Activated CD8-positive, alpha-beta memory T cell treated with anti-CD3 and anti-CD28 coated beads for 48 hours (primary cell): Measurements from ENCODE around the gene AFTPH.

Source experiments
- DNase-seq, 3 experiments: peaks; one replicate each; pipeline ENCODE4 v3.0.0-alpha.2; 2020; ENCODE audit warnings: low read depth in 2 of 3, low spot score in 2 of 3

Gene AFTPH

DNA sequence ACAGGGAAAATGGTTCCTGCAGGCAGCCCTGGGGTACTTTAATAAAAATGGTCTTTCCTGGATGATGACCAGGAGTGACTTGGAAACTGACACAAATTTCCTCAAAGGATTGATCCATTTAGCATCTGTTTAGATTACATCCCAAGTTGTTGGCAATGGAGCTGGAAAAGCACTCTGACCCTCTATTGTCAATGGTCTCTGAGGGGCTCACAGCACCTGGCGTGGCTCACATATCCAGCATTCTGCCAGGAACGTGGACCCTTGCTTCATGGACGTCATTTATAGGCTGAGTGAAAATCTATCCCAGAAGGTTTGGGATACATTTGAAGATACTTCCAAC, 85.8 kb downstream of the AFTPH start:
- no peak for DNase-seq

DNA sequence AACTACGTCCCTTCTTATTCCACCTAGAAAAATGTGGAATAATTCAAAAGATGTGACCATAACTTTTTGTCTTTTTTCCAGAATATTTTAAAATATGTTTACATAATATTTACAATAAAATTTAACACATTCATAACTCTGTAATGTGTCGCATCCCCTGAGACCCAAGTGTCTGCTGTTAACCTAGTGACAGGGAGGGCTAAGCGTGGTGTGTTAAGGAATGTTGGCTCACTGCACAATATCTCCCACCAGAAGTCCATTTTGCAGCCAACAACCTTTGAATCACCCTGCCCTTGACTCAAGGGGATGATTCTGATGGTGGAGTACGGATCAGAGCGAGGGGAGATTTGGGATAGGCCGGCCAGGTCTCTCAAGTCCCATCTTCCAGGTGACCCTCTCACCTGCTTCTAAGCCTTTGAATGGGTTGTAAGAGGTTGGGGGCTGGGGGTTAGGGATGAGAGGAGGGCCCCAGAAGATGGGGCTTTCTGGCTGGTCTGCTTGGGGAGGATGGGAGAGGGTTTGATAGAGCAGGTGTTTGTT, 86.3 kb downstream of the AFTPH start:
- no peak for DNase-seq

DNA sequence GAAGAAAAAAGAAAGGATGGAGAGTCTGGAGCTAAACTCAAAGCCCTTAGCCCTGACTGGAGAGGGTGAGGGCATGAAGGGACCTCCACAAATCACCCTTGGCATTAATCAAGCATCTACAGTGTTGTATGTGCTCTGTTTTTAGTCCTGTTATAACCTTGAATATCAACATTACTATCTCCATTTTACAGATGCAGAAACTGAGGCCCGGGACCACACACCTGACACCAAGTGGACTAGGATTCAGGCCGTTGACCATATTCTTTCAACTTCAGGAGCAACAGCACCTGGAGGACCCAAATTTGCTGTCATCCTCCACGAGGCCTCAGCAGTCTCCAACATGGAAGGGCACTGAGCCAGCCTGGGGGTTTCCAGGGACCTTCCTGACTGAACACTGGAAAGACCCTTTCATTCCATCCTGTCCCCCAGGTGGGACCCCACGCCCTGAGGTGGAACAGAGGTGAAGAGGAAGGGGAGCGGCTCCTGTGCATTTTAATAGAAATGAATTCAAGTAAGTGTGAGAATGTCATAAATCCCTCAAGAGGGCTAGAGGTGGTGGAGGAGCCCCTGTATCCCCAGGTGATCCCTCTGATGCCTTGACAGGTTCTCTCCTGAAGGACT, 88.6 kb downstream of the AFTPH start:
- no peak for DNase-seq

DNA sequence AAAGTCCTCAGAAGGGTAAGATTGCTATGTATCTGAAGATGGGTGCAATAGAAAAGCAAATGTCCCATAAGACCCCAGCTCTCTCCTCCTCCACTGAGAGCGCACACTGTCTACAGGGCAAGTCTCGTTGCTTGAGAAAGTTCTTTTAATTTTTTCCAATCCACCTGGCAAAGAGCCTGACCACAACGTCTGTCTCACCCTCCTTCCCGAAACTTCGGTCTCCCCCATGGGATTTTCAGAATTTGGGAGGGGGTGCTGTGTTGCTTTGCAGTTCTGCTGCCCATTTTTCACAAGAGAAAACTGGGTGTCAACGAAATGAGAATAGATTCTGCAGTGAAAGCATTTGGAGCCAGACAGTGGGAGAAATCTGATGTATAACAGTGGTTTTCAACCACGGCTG, 89.1 kb downstream of the AFTPH start:
- DNase-seq: no peak

DNA sequence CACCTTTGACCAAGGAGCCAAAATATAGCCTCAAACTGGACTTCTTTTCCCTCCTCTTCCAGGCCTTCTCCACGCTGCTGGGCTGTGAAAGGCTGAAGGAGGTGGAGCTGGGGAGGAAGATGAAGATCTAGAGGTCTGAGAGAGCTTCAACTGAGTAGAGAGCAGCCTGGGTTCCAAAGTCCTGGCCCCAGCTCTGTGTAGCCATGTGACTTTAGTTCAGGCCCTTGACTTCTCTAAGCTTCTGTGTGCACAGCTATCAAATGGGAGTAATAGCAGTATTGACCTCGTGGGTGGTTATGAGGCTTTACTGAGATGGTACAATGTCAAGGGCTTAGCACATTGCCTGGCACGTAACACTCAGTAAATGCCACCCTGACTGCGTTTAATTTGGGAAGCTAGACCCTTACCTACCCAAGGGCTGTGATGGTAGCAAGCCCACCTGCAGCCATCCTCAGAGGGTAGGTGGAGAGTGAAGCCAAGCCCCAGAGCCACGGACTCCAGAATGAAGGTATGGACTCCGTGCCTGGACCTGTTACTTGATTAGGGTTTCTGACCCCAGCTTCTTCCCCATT, 91.2 kb downstream of the AFTPH start:
- no peak for DNase-seq

DNA sequence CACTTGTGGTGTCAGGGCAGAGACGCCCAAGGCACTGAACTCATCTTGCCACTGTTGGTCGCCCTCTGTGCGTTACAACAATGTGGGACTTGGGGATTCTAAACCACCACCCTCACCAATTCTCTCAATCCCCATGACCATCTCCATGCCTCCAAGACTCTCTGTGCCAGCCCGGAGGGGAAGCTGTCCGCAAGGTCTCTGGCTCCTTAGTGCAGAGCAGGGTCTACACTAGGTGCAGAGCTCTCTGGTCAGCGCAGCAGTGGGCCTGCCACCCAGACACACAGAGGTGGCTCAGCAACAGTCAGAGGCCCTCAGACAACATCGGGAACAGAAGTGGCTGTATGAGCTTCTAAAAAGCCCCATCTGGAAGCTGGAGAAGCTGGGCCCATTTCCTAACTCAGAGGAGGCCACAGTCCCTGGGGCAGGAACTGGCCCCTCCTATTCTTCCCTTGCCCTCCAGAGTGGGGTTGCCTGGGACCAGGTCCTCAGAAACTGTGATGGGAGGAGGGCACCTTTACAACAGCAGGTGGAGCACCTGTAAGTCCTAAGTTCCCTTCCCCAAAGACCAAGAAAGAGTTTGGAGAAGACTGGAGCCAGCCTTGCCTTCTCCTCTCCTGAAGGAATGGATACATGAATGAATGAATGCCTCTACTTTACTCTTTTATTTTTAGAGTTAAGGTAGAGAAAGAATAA, 91.9 kb downstream of the AFTPH start:
- DNase-seq: no peak

DNA sequence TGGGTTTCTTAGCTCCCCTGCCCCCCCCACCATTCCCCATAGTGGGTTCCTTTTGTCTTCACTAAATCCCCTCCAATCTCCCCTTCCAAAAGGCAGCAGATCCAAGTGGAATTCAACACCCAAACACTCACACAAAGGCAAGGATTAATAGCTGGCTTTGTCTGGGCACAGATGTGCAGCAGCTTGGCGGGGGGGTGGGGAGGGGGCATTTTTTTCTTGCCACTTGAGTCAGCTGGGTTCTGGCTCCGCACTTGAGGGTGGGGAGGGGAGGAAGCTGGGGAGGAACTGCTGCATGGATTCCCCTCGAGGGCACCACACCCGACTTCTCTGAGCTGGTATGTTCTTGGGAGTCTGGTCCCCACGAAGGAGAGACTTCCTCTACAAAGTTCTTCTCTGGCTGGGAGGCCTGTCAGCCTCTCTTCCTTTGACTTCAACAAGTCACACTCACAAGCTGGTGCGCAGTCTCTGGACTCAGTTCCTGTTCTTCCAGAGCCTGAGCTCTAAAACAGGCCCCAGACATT, 93.6 kb downstream of the AFTPH start:
- no peak for DNase-seq

DNA sequence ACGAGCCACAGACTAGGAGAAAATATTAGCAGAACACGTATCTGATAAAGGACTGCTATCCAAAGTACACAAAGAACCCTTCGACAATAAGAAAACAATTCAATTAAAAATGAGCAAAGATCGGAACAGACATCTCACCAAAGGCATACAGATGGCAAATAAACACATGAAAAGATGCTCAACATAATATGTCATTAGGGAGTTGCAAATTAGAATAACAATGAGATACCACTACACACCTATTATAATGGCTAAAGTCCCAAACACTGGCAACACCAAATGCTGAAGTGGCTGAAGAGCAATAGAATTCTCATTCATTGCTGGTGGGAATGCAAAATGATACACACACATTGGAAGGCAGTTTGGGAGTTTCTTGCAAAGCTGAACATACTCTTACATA, 96.5 kb downstream of the AFTPH start:
- no peak for DNase-seq

DNA sequence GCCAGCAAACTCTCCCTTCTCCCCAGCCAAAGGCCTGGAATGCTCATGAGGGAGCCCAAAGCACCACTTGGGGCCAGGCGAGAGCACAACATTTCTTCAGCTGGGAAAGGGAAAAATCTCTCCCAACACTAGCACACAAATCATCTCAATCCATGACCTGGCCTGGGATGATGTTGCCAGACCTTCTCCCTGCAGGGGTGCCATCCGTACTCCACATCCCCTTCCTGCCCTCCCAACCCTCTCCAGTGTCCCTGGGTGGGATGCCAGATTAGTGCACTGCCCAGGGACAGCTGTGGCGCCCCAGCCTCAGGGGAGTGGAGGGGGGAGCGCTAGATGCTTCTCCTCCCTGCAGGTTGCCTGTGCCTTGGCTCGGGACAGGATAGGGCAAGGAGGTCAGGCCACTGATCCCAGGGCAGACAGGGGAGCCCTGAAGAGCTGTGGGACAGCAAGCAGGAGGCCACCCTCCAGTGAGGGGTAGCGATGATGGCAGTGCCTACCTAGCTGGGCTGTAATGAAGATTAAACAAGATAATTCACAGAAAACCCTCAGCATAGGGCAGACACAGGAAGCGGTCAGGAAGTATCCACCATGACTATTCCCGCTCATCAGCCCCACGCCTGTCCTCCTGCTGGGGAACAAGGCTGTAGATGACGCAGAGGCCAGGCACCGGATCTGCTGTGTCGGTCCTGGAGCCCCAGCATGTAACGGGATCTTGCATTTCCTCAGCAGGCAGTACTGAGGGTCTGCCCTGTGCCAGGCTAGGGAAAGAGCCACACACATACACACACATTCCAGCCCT, 98.5 kb downstream of the AFTPH start:
- DNase-seq: no peak

DNA sequence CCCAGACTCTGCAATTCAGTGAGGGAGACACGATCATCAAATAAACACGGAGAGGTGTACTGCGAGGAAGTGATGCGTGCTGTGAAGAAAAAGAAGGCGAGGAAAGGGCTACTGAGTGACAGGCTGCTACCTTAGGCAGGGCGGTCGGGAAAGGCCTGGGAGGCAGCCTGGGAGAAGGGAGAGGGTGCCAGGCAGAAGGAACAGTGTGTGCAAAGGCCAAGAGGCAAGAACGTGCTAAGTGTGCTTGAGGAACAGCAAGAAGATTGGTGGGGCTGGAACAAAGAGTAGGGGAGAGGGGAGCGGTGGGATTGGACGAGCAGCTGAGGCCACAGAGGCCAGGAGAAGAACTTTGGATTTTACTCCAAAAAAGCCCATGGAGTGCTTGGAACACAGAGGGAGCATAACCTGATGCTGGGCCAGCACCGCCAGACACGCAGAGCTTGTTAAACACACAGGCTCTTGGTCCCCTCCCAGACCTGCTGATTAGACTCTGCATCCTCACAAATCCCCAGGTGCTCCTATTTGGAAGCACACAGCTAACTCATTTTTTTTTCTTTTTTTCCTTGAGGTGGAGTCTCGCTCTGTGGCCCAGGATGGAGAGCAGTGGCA, 99.2 kb downstream of the AFTPH start:
- no peak for DNase-seq

DNA sequence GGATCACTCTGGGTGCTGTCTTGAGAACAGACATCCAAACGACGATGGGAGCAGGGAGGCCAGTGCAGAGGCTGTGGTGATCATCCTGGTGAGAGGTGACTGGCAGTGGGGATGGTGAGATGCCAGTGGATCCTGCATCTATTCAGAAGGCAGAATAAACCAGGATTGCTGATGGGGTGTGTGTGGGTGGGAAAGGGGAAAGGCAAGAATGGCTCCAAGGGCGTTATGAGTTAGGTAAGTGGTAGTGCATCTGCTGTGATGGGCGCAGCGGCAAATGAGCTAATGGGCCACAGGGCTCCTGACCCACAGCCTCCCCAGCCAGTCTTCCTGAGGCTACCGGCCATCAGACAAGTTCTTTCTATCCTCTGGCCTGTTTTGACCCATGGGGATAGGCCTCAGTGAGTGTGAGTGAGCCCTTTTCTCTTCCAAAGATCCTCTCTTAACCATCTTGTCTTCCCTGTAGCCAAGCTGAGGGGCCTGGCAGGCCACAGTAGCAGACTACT, 100.0 kb downstream of the AFTPH start:
- no peak for DNase-seq

DNA sequence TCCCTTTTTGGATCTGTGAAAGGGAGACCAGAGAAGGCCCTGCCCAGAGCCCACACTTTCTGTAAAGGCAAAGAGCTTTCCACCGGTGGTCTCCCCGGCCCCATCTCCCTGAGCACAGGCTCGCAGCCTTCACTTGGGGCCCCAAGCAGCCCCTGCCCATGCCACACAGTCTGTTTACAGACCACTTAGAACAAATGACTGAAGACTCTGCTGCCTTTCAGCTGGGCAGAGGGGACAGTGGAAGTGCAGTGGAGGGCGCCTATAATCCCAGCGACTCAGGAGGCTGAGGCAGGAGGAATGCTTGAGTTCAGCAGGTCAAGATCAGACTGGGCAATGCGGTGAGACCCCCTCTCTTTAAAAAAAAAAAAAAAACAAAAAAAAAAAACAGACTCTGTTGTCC, 100.7 kb downstream of the AFTPH start:
- no peak for DNase-seq

DNA sequence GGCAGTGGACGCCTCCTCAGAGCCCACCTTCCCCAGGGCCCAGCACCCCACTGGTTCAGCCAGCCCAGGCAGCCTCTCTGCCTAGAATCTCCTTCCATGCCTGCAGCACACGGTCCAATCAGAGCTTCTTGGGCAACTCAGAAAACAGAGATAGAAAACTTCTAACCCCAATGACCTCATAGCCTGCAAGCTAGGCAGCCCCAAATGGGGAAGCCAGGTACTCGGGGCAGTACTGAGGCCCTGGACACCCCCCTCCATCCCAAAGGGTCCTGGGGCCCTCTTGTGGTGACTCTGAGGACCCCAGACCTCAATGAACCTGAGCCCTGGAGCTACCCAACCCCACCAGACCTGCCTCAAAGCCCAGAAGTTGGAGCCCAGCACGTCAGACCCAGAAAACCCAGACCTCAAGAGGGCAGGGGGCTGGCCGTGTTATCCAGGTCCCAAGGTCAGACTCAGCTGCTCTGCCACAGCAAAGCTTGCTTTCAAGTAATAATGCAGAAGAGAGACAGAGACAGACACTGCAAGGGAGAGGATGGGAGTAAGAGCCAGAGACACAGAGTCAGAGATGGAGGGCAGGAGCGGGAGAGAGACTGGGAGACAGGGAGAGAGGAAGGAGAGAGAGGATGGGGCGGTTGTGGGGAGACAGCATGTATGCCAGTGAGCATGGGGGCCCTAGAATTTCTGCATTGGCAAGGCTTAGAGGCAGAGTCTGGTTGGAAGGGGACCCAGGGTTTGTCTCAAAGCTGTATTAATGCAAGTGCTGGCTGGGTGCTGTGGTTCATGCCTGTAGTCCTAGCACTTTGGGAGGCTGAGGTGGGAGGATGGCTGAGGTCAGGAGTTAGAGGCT, 101.4 kb downstream of the AFTPH start:
- DNase-seq: no peak

DNA sequence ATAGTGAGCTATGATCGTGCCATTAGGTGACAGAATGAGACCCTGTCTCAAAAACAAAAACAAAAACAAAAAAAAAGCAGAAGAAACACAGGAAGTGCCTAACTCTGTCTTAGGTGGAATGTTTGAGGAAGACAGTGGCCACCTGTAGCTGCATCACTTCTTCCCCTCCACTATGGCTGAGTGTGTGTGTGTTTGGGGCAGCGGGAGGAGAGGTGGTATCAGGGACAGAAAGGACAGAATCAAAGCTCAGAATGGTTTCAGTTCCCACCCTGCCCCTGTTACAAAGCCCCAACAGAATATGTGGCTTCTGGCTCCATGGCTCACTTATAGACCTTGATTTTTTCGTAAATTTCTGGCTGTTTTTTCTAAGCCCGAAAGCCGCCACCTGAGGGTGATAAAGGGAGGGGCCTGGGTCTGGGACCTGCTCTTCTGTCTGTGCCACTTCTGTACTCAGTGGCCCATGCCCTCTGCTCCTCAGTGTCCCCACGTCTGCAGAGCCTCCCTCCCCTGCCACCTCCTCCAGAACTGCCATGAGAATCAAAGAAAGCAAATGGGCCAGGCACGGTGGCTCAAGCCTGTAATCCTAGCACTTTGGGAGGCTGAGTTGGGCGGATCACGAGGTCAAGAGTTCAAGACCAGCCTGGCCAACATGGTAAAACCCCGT, 102.2 kb downstream of the AFTPH start:
- no peak for DNase-seq

DNA sequence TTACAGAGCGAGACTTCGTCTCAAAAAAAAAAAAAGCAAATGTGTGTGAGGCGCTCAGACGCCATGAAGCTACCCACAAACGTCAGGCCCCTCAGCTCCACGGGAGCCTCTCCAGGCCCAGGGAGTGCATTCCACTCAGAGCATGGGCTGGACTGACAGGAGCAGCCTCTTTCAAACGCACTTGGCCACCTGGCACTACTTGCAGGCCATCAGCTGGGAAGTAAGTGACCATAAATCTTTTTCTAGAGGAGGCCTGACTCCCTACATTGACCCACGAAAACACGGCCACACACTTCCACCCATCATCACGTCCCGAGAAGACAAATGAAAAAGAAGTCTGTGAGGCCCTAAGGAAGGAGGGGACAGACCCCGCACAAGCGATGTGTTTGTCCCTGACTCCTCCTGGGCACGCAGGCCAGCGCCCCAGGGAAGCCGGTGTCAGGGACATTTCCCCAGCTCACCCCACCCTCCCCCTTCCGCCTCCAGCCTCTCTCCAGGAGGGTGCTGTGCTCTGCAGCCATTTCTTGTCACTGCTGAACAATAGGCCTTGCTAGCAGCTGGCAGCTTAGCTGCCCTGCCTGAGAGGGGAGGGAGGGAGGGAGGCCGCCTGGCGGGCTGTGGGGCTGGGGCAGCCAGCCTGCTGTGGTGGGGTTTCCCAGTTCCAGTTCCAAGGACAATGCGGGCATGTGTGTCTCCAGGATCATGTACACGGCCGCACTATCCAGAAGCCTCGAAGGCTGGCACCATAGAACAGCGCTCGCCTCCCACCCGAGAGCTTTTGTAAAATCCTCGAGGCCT, 103.0 kb downstream of the AFTPH start:
- no peak for DNase-seq

DNA sequence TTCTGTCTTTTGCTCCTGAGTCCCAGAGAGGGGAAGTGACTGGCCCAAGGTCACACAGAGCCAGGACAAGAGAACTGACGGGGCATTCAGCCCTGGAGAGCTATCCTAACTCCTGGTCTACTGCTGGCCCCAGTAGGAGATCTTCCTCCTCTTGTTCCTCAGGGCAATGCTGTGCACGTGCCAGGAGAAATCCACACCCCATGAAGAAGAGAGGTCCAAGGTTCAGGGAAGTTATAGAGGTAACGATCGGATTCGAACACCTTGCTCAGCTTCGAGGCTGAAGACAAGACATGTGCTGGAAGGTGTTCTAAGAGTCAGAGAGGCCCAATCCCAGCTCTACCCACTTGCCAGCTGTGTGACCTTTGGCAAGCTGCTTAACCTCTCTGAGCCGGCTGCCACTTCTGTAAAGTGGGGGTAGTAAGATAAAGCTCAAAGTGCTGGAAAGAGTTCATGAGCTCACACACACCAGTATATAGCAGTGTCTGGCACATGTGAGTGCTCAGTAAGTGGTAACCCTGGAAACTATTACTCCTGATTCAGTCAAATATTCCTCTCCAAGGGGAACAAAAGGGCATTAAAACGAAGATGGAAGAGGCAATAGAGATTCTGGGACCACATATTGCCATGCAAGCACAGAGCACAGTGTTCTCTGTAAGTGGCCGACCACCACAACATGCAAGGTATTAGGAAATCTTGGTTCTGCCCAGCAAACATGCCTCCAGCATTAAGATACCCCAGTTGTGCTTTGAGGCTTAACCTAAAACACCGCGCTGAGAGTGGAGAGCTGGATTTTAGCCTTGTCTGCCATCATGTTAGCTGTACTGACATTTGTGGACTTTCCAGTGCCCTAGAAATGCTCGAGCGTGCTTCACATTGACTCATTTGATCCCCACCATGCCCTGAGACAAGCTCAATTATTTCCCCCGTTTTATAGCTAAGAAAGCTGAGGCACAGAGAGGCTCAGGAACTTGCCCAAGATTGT, 104.0 kb downstream of the AFTPH start:
- DNase-seq: no peak

DNA sequence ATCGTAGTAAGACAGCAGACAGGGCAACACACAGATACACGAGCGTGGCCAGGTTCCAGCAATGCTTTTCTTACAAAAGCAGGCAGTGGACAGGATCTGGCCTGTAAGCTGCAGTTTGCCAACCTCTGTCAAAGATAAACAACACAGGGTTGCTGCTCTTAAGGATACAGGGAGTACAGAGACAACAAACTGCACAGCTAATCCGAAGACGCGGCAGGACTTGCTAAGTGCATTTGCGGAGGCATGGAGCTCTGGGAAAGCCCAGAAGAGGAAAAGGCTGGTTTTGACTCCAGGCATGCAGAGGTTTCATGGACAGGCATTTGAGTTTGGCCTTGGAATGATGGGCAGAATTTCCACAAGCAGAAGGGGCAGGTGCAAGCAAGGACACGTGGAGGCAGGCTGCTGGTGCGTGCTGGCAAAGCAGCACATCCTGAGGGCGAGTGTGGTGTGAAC, 105.2 kb downstream of the AFTPH start:
- no peak for DNase-seq
